ENCODE data around the gene UBTD1. TPM values are rescaled to one million over a fixed set of nuclear protein-coding genes. Genes with fewer than 3 reads are reported as not detected.
"Not testable (repeated sequence)": the region's sequence is repeated elsewhere in the genome, so short reads cannot be mapped to it uniquely, and the experiment has no call there.

The UBTD1 gene
- polyA plus RNA-seq, 4 donors = 9.2 to 12.6 (median 9.3) TPM

GRCh38 chr10:97554336-97554735 lies 55.6 kb downstream of the UBTD1 start:
- not testable (repeated sequence) for DNase-seq (ENCODE audit: low read depth in 4 of 4, low spot score in 3 of 4)

- DNase-seq (ENCODE audit: low read depth in 4 of 4, low spot score in 3 of 4) = not testable (repeated sequence)
These were observed 56.8 kb downstream of the UBTD1 start for GRCh38 chr10:97555541-97555940.

GRCh38 chr10:97560731-97561381 lies 62.1 kb downstream of the UBTD1 start:
- not testable (repeated sequence) for DNase-seq (ENCODE audit: low read depth in 4 of 4, low spot score in 3 of 4)

- not testable (repeated sequence) for DNase-seq (ENCODE audit: low read depth in 4 of 4, low spot score in 3 of 4)
These were observed 62.8 kb downstream of the UBTD1 start for GRCh38 chr10:97561386-97562077.

DNA sequence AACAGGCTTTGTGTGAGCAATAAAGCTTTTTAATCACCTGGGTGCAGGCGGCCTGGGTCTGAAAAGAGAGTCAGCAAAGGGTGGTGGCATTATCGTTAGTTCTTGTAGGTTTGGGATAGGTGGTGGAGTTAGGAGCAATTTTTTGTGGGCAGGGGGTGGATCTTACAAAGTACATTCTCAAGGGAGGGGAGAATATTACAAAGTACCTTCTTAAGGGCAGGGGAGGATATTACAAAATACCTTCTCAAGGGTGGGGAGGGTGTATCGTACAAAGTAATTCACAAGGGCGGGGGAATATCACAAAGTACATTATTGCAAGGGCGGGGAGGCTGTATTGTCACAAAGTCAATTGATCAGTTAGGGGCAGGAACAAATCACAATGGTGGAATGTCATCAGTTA lies 63.6 kb downstream of the UBTD1 start:
- not testable (repeated sequence) for DNase-seq (ENCODE audit: low read depth in 4 of 4, low spot score in 3 of 4)

DNA sequence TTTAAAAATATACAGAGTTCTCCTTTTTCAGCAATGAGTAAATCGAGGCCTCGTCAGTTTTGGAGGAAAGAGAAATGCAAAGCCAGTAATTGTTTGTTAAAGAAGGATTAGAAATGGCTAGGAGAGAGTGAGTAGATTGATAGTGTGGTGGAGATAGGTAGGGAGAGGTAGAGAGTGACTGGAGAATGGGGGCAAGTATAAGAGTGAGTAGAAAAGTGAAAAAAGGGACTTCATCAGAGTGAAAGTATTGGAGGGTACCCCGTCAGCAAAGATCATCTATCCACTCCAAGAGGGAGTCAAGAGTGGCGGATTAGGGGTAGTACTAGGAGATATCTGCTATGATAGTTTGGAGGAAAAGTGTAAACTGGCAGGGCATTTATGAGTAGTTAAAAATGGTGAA lies 64.6 kb downstream of the UBTD1 start:
- DNase-seq (ENCODE audit: low read depth in 4 of 4, low spot score in 3 of 4) = no peak

GRCh38 chr10:97564776-97565175 lies 66.1 kb downstream of the UBTD1 start:
- DNase-seq (ENCODE audit: low read depth in 4 of 4, low spot score in 3 of 4) = no peak

GRCh38 chr10:97566336-97566996 lies 67.7 kb downstream of the UBTD1 start:
- DNase-seq (ENCODE audit: low read depth in 4 of 4, low spot score in 3 of 4) = no peak

DNA sequence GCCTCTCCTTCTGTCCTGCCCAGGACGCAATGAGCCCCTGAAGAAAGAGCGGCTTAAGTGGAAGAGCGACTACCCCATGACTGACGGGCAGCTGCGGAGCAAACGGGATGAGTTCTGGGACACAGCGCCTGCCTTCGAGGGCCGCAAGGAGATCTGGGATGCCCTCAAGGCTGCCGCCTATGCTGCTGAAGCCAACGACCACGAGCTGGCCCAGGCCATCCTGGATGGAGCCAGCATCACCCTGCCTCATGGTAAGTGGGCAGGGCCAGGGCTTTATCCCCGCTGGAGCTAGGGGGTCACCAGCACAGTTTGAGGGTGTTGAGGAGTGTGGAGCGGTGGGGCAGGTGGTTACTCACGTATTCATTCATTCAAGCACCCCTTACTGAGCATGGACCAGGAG lies 69.2 kb downstream of the UBTD1 start:
- DNase-seq (ENCODE audit: low read depth in 4 of 4, low spot score in 3 of 4) = no peak

DNA sequence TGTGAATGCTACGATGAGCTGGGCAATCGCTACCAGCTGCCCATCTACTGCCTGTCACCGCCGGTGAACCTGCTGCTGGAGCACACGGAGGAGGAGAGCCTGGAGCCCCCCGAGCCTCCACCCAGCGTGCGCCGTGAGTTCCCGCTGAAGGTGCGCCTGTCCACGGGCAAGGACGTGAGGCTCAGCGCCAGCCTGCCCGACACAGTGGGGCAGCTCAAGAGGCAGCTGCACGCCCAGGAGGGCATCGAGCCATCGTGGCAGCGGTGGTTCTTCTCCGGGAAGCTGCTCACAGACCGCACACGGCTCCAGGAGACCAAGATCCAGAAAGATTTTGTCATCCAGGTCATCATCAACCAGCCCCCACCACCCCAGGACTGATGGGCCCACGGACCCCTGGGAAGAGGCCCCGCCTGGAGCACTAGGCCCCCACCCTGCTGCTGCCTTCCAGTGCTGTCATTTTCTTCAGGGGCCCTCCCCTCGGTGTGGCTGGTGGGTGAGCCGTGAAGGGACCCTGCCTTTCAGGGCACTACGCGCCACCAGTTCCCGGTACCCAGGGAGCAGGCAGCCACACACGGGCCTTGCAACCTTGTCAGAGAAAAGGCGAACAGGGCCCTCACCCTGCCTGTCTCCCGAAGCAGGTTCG lies 71.5 kb downstream of the UBTD1 start:
- DNase-seq (ENCODE audit: low read depth in 4 of 4, low spot score in 3 of 4) = no peak

- no peak for DNase-seq (ENCODE audit: low read depth in 4 of 4, low spot score in 3 of 4)
These were observed 72.2 kb downstream of the UBTD1 start for GRCh38 chr10:97570789-97571471.

- no peak for DNase-seq (ENCODE audit: low read depth in 4 of 4, low spot score in 3 of 4)
These were observed 72.9 kb downstream of the UBTD1 start for GRCh38 chr10:97571622-97572021.

DNA sequence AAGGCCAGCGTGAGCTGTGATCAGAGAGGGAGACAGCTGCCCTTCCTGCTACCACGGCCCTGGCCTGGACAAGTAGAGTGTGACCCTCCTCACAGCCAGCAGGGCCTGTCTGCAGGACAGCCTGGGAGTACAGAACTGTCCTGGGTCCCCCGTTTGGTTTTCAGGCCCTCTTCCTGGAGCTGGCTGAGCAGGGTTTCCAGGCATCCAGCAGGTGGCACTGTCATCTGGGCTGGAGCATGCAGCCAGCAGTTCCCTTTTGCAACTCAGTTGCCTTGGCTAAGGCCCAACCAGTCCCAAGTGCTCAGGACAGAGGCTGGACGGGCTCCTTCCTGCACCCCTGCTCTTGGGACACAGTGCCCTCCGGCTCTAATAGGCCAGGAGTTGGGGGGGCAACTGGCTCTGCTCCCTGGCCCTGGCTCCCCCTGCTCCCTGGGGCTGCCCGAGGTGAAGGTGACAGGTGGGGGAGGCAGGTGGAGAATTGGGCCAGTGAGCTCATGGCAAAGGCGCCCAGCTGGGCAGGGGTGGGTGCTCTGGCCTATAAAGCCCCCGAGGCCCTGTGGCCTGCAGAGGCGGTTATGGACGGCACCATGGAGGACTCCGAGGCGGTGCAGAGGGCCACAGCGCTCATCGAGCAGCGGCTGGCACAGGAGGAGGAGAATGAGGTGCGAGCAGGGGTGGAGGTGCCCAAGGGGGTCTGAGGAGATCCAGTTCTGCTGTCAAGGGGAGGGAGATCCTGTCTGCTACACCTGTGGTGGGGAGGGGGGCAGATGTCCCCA lies 73.7 kb downstream of the UBTD1 start, which contains the start of gene ANKRD2:
TSS of gene ANKRD2 (plus strand) at position 566 of the 776 bp plus-strand sequence. CDS start at position 576, 10 bp downstream.
- peak in 2 of 4 donors; percentile 54 to 61 for DNase-seq (ENCODE audit: low read depth in 4 of 4, low spot score in 3 of 4)

DNA sequence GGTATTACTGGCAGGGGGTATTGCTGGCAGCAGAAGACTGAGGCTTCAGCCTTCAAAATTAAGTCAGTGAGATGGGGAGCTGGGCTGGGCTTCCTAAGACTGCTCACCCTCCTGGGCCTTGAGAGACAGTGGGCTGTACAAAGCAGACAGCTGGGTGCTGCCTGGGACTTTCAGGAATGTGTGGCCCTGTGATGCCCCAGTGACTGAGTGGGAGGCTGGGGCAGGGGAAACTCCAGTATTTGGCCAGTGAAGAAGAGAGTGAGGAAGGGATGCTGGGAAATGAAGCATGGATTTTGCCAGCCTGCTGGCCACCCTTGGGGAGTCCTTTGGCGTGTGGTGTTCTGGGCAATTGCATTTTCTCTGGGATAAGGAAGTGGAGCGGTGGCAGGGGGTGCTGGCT lies 74.3 kb downstream of the UBTD1 start:
- DNase-seq (ENCODE audit: low read depth in 4 of 4, low spot score in 3 of 4) = no peak

GRCh38 chr10:97573672-97574071 lies 74.9 kb downstream of the UBTD1 start:
- DNase-seq (ENCODE audit: low read depth in 4 of 4, low spot score in 3 of 4) = no peak

GRCh38 chr10:97574374-97575126 lies 75.8 kb downstream of the UBTD1 start:
- DNase-seq (ENCODE audit: low read depth in 4 of 4, low spot score in 3 of 4) = peak in 3 of 4 donors; percentile 44 to 74 (median 52)

DNA sequence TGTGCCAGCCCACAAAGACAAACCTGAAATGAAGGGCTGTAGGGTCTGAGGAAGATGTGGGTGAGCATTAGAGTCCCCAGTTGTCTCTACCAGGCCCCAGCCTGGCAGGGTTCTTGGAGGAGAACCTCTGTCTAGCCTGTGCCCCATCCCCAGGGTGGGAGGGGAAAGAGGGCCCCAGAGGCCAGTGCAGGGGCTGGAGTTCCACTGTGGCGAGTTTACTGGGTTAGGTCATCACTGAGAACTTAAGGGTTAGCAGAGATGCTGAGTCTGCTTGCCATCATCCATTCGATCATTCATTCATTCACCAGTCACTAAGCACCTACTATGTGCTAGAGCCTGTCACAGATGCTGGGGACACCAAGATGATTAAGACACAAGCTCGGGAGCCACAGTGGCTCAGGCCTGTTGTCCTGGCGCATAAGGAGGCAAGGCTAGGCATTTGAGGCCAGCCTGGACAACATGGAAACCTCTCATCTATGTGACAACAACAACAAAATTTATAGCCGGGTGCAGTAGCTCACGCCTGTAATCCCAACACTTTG lies 76.5 kb downstream of the UBTD1 start:
- DNase-seq (ENCODE audit: low read depth in 4 of 4, low spot score in 3 of 4) = no peak

GRCh38 chr10:97576487-97576886 lies 77.8 kb downstream of the UBTD1 start:
- DNase-seq (ENCODE audit: low read depth in 4 of 4, low spot score in 3 of 4) = not testable (repeated sequence)

- DNase-seq (ENCODE audit: low read depth in 4 of 4, low spot score in 3 of 4) = no peak
These were observed 79.0 kb downstream of the UBTD1 start for GRCh38 chr10:97577701-97578100.

All from right renal pelvis (tissue), 4 donors.